ENCODE data around the gene ZNF385D. TPM values are rescaled to one million over a fixed set of nuclear protein-coding genes. Genes with fewer than 3 reads are reported as not detected.
"Not testable (repeated sequence)": the region's sequence is repeated elsewhere in the genome, so short reads cannot be mapped to it uniquely, and the experiment has no call there.

The ZNF385D gene
- total RNA-seq, 1 experiment from 2014 or later, result 5.9 TPM

- no peak for DNase-seq
- no peaks in the 10 kb centered on the region for H3K9me3 ChIP-seq (ENCODE audit: low read length)
- H3K27ac ChIP-seq (ENCODE audit: low read length), result no peak overlapping the region
- no peak overlapping the region for H3K4me3 ChIP-seq (ENCODE audit: low read length)
- no peaks in the 10 kb centered on the region for H3K27me3 ChIP-seq (ENCODE audit: low read length)
- H4K20me1 ChIP-seq (ENCODE audit: low read length), result no peaks in the 10 kb centered on the region
- TF ChIP-seq CTCF (conservative IDR thresholded peaks at IDR 0.05; ENCODE audit: low read depth, low read length) (no peak), EZH2phosphoT487 (IDR thresholded peaks at IDR 0.05; ENCODE audit: borderline replicate concordance, low read length) (no peak), EZH2 (IDR thresholded peaks at IDR 0.05; ENCODE audit: low read length, unreplicated experiment) (no peak)
- H3F3A ChIP-seq (ENCODE audit: low read length, unreplicated experiment), result no peaks in the 10 kb centered on the region
- H3K9ac ChIP-seq (ENCODE audit: low read length), result no peak overlapping the region
- no peak for ATAC-seq
- H3K79me2 ChIP-seq (ENCODE audit: low read length), result no peaks in the 10 kb centered on the region
- POLR2A ChIA-PET (ENCODE audit: unreplicated experiment), result no interaction called here
- CTCF ChIA-PET, result no interaction called here
- intact Hi-C loops (cut with micrococcal nuclease), result no loop called here
- no peaks in the 10 kb centered on the region for H3K9me2 ChIP-seq (replicated peaks; ENCODE audit: low read length)
- BruUV-seq (replicated peaks), result no TSS peak
- H3K36me3 ChIP-seq (ENCODE audit: low read depth, low read length), result no peaks in the 10 kb centered on the region
- H3K4me1 ChIP-seq (ENCODE audit: insufficient read depth, low read length), result no peaks in the 10 kb centered on the region
- no peak overlapping the region for H2AFZ ChIP-seq (ENCODE audit: low read length)
- no peak overlapping the region for H3K4me2 ChIP-seq (ENCODE audit: low read length)
Observed at GRCh38 chr3:21500834-21501233, 250.2 kb downstream of the ZNF385D start.

GRCh38 chr3:21490671-21491070 is 260.3 kb downstream of the ZNF385D start:
- H2AFZ ChIP-seq (ENCODE audit: low read length); H3K9me2 ChIP-seq (replicated peaks; ENCODE audit: low read length); H3K79me2 ChIP-seq (ENCODE audit: low read length); CTCF ChIA-PET; H3K4me3 ChIP-seq (ENCODE audit: low read length); H3K4me2 ChIP-seq (ENCODE audit: low read length); H3K9me3 ChIP-seq (ENCODE audit: low read length); H3K36me3 ChIP-seq (ENCODE audit: low read depth, low read length); H3K27me3 ChIP-seq (ENCODE audit: low read length); H3F3A ChIP-seq (ENCODE audit: low read length, unreplicated experiment); intact Hi-C loops (cut with micrococcal nuclease); H4K20me1 ChIP-seq (ENCODE audit: low read length); H3K9ac ChIP-seq (ENCODE audit: low read length); H3K27ac ChIP-seq (ENCODE audit: low read length); BruUV-seq (replicated peaks); POLR2A ChIA-PET (ENCODE audit: unreplicated experiment); DNase-seq: not testable (repeated sequence)
- H3K4me1 ChIP-seq (ENCODE audit: insufficient read depth, low read length), result peaks cover 18% of the 10 kb centered on the region
- peak; percentile 65 for ATAC-seq

GRCh38 chr3:21487520-21487919 is 263.5 kb downstream of the ZNF385D start:
- ChIA-PET POLR2A (ENCODE audit: unreplicated experiment) (no interaction called here), CTCF (no interaction called here)
- no peak for DNase-seq
- Histone ChIP-seq H3K9ac (ENCODE audit: low read length) (no peak overlapping the region), H3K27ac (ENCODE audit: low read length) (no peak overlapping the region), H3K9me2 (replicated peaks; ENCODE audit: low read length) (no peaks in the 10 kb centered on the region), H3K79me2 (ENCODE audit: low read length) (no peaks in the 10 kb centered on the region), H2AFZ (ENCODE audit: low read length) (no peak overlapping the region), H3F3A (ENCODE audit: low read length, unreplicated experiment) (no peaks in the 10 kb centered on the region), H3K4me1 (ENCODE audit: insufficient read depth, low read length) (peaks cover 18% of the 10 kb centered on the region), H3K9me3 (ENCODE audit: low read length) (no peaks in the 10 kb centered on the region), H4K20me1 (ENCODE audit: low read length) (no peaks in the 10 kb centered on the region), H3K4me3 (ENCODE audit: low read length) (no peak overlapping the region), H3K27me3 (ENCODE audit: low read length) (no peaks in the 10 kb centered on the region), H3K4me2 (ENCODE audit: low read length) (no peak overlapping the region), H3K36me3 (ENCODE audit: low read depth, low read length) (no peaks in the 10 kb centered on the region)
- intact Hi-C loops (cut with micrococcal nuclease), result loop anchor here (2.0 to 10.0 kb wide), 3 partner anchors 263 to 1143 kb away; partner anchors contain the start of gene ZNF385D
- no TSS peak for BruUV-seq (replicated peaks)
- TF ChIP-seq CTCF (conservative IDR thresholded peaks at IDR 0.05; ENCODE audit: low read depth, low read length) (no peak), EZH2 (IDR thresholded peaks at IDR 0.05; ENCODE audit: low read length, unreplicated experiment) (no peak), EZH2phosphoT487 (IDR thresholded peaks at IDR 0.05; ENCODE audit: borderline replicate concordance, low read length) (no peak)
- ATAC-seq, result no peak

- DNase-seq, result peak; percentile 40
- peak; percentile 52 for ATAC-seq
- BruUV-seq (replicated peaks); H3K9me2 ChIP-seq (replicated peaks; ENCODE audit: low read length); H3K4me1 ChIP-seq (ENCODE audit: insufficient read depth, low read length); H3K79me2 ChIP-seq (ENCODE audit: low read length); POLR2A ChIA-PET (ENCODE audit: unreplicated experiment); H3K36me3 ChIP-seq (ENCODE audit: low read depth, low read length); H3F3A ChIP-seq (ENCODE audit: low read length, unreplicated experiment); H3K9me3 ChIP-seq (ENCODE audit: low read length); H3K9ac ChIP-seq (ENCODE audit: low read length); H2AFZ ChIP-seq (ENCODE audit: low read length); H3K4me3 ChIP-seq (ENCODE audit: low read length); H4K20me1 ChIP-seq (ENCODE audit: low read length); H3K27me3 ChIP-seq (ENCODE audit: low read length): not testable (repeated sequence)
- intact Hi-C loops (cut with micrococcal nuclease), result loop anchor here (1.0 to 10.0 kb wide), 4 partner anchors 265 to 1141 kb away; partner anchors contain the start of gene ZNF385D
- CTCF ChIA-PET, result interaction anchor here (0.6 kb wide), 1 partner anchor 188 kb away, joined by 3 read pairs; no protein-coding TSS in a partner anchor
- Histone ChIP-seq H3K27ac (ENCODE audit: low read length) (0 out of 2 replicates have a peak overlapping the region, but pooled peaks have one; percentile 10), H3K4me2 (ENCODE audit: low read length) (0 out of 2 replicates have a peak overlapping the region, but pooled peaks have one; percentile 15)
Observed at GRCh38 chr3:21486024-21486935, 264.7 kb downstream of the ZNF385D start.

Data from PC-3 (cell line).